SK-N-MC (cell line): ENCODE measurements around the gene RLF.

Source experiments
- EZH2 ChIP-seq: fragments of 200-600 bp; sonication (generic); IDR thresholded peaks from one replicate; pipeline ENCODE4 v1.6.1; 2017; ENCODE audit warnings: antibody characterized with exemption
- FOXP2 ChIP-seq: optimal IDR thresholded peaks from 2 replicates; pipeline ENCODE3; 2011; ENCODE audit warnings: mild to moderate bottlenecking, moderate library complexity; ENCODE audit not compliant: insufficient read depth; ENCODE audit errors: extremely low read length, control extremely low read depth
- POLR2AphosphoS5 ChIP-seq: IDR thresholded peaks from 2 replicates; pipeline ENCODE4 v1.6.1; 2012; ENCODE audit warnings: mild to moderate bottlenecking, low read depth, low read length, borderline replicate concordance

DNA sequence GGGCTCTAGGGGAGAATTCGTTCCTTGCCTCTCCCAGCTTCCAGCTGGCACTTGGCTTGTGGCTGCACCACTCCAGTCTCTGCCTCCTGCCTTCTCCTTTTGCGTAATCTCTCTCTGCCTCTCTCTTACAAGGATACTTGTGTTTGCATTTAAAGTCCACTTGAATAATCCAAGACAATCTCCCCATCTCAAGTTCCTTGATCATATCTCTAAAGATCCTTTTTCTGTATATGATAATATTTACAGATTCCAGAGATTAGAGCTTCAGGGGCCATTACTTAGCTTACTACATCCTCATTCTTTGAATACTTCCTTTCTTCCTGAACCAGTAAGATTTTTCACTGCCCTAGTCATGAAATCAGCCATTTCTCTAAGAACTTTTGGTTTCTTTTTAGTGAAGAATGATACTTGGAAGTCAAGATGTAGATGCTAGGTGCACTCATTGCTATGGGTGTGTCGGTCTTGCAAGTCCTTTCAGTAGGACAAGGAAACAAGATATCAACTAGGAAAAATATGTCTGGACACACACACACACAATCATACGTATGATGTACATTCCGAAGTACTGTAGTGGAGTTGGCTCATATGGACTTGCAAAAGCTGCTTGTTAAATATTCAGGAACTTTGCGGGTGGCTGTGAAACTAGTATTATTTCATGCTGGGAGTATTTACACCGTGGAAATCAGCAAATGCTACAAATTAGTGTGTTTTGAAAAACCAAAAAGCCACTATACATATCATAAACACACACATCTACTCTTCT is 20.8 kb upstream of the RLF start:
- no peak for TF ChIP-seq EZH2
- TF ChIP-seq FOXP2: no peak
- no peak for TF ChIP-seq POLR2AphosphoS5
